Activated CD4-positive, alpha-beta T cell treated with anti-CD3 and anti-CD28 coated beads, Interleukin-2, amount 10 ng/mL, durations not matched to agents 7 days and 5 days (primary cell): Measurements from ENCODE around the gene CNGB1. TPM values are rescaled to one million over a fixed set of nuclear protein-coding genes. Genes with fewer than 3 reads are reported as not detected.

Source experiments
- CTCF ChIA-PET: fragments of 350-600 bp; sonication (Branson Sonifier 250); formaldehyde crosslinking; loops from one replicate; lab custom pipeline; 2021; ENCODE audit warnings: antibody characterized with exemption; lab: Charles Lee
- POLR2A ChIA-PET: fragments of 350-600 bp; sonication (Branson Sonifier 250); formaldehyde crosslinking; loops from one replicate; lab custom pipeline; 2021; ENCODE audit warnings: antibody characterized with exemption; lab: Charles Lee
- DNase-seq: peaks from one replicate; pipeline ENCODE4 v3.0.0-alpha.2; 2020
- H3K27ac Mint-ChIP-seq: one replicate; pipeline ENCODE4 v1.8.0; 2021; ENCODE audit warnings: mild to moderate bottlenecking, moderate library complexity, mixed read lengths
- H3K27me3 Mint-ChIP-seq: one replicate; pipeline ENCODE4 v1.8.0; 2021; ENCODE audit warnings: mixed read lengths
- H3K36me3 Mint-ChIP-seq: one replicate; pipeline ENCODE4 v1.8.0; 2021; ENCODE audit warnings: low read depth, mixed read lengths
- H3K4me1 Mint-ChIP-seq: one replicate; pipeline ENCODE4 v1.8.0; 2021; ENCODE audit warnings: mixed read lengths
- H3K4me3 Mint-ChIP-seq: one replicate; pipeline ENCODE4 v1.8.0; 2021; ENCODE audit warnings: mild to moderate bottlenecking, moderate library complexity, mixed read lengths
- H3K9me3 Mint-ChIP-seq: one replicate; pipeline ENCODE4 v1.8.0; 2021; ENCODE audit warnings: mixed read lengths
- total RNA-seq, 2 experiments: library from RNA; stranded (reverse); gene quantifications; one replicate each; pipeline ENCODE4 v1.2.3, GENCODE V29; 2021

Gene CNGB1
- total RNA-seq, 2 experiments from 2014 or later: not detected

GRCh38 chr16:57889960-57890751 is 80.8 kb downstream of the CNGB1 start:
- Mint-ChIP-seq H3K27me3 (peaks cover 27% of the 10 kb centered on the region), H3K27ac (no peak overlapping the region), H3K4me3 (no peak overlapping the region), H3K9me3 (no peaks in the 10 kb centered on the region), H3K4me1 (peaks cover 11% of the 10 kb centered on the region), H3K36me3 (no peaks in the 10 kb centered on the region)
- no peak for DNase-seq
- CTCF ChIA-PET: interaction anchor here (0.5 kb wide), 1 partner anchor 972 kb away, joined by 4 read pairs; no protein-coding TSS in a partner anchor
- POLR2A ChIA-PET: no interaction called here

GRCh38 chr16:57889522-57889921 is 81.4 kb downstream of the CNGB1 start:
- H3K27me3 Mint-ChIP-seq: peaks cover 33% of the 10 kb centered on the region
- H3K36me3 Mint-ChIP-seq: no peaks in the 10 kb centered on the region
- H3K4me1 Mint-ChIP-seq: peaks cover 6% of the 10 kb centered on the region
- H3K27ac Mint-ChIP-seq: no peak overlapping the region
- H3K4me3 Mint-ChIP-seq: no peak overlapping the region
- no peak for DNase-seq
- ChIA-PET CTCF (interaction anchor here (0.8 to 1.1 kb wide), 2 partner anchors 25 to 208 kb away, joined by 3 read pairs; no protein-coding TSS in a partner anchor), POLR2A (no interaction called here)
- H3K9me3 Mint-ChIP-seq: no peaks in the 10 kb centered on the region

- Mint-ChIP-seq H3K4me3 (no peak overlapping the region), H3K27me3 (peaks cover 37% of the 10 kb centered on the region), H3K27ac (no peak overlapping the region), H3K4me1 (peaks cover 3% of the 10 kb centered on the region), H3K36me3 (no peaks in the 10 kb centered on the region), H3K9me3 (no peaks in the 10 kb centered on the region)
- DNase-seq: no peak
- ChIA-PET CTCF (interaction anchor here (0.8 to 1.1 kb wide), 2 partner anchors 26 to 208 kb away, joined by 3 read pairs; no protein-coding TSS in a partner anchor), POLR2A (no interaction called here)
Observed at GRCh38 chr16:57889111-57889510, 81.8 kb downstream of the CNGB1 start.

- Mint-ChIP-seq H3K4me1 (peaks cover 2% of the 10 kb centered on the region), H3K27ac (no peak overlapping the region), H3K4me3 (no peak overlapping the region), H3K27me3 (peaks cover 43% of the 10 kb centered on the region), H3K36me3 (no peaks in the 10 kb centered on the region), H3K9me3 (no peaks in the 10 kb centered on the region)
- DNase-seq: no peak
- POLR2A ChIA-PET: no interaction called here
- CTCF ChIA-PET: no interaction called here
Observed at GRCh38 chr16:57888128-57888527, 82.8 kb downstream of the CNGB1 start.

- Mint-ChIP-seq H3K36me3 (no peaks in the 10 kb centered on the region), H3K27me3 (peaks cover 46% of the 10 kb centered on the region), H3K4me1 (peaks cover 2% of the 10 kb centered on the region), H3K4me3 (no peak overlapping the region), H3K9me3 (no peaks in the 10 kb centered on the region), H3K27ac (no peak overlapping the region)
- ChIA-PET POLR2A (no interaction called here), CTCF (no interaction called here)
- DNase-seq: no peak
Observed at GRCh38 chr16:57887711-57888110, 83.2 kb downstream of the CNGB1 start.

- POLR2A ChIA-PET: no interaction called here
- H3K27ac Mint-ChIP-seq: no peak overlapping the region
- CTCF ChIA-PET: no interaction called here
Observed at GRCh38 chr16:57886427-57886826, 84.5 kb downstream of the CNGB1 start.

GRCh38 chr16:57884655-57885133 is 86.2 kb downstream of the CNGB1 start:
- no peak for DNase-seq
- Mint-ChIP-seq H3K36me3 (no peaks in the 10 kb centered on the region), H3K9me3 (no peaks in the 10 kb centered on the region), H3K4me1 (peaks cover 2% of the 10 kb centered on the region), H3K27ac (no peak overlapping the region), H3K27me3 (peaks cover 54% of the 10 kb centered on the region), H3K4me3 (no peak overlapping the region)
- POLR2A ChIA-PET: no interaction called here
- CTCF ChIA-PET: no interaction called here

More at GRCh38 chr16:57886427-57886826, 84.5 kb downstream of the CNGB1 start:
- H3K36me3 Mint-ChIP-seq: no peaks in the 10 kb centered on the region
- peaks cover 2% of the 10 kb centered on the region for H3K4me1 Mint-ChIP-seq
- peaks cover 54% of the 10 kb centered on the region for H3K27me3 Mint-ChIP-seq
- no peaks in the 10 kb centered on the region for H3K9me3 Mint-ChIP-seq
- no peak for DNase-seq
- no peak overlapping the region for H3K4me3 Mint-ChIP-seq

GRCh38 chr16:57883953-57884654 is 86.8 kb downstream of the CNGB1 start:
- peaks cover 54% of the 10 kb centered on the region for H3K27me3 Mint-ChIP-seq
- CTCF ChIA-PET: interaction anchor here (0.9 to 1.0 kb wide), 2 partner anchors 8 to 21 kb away, joined by 3 read pairs; no protein-coding TSS in a partner anchor
- H3K4me3 Mint-ChIP-seq: no peak overlapping the region
- H3K27ac Mint-ChIP-seq: no peak overlapping the region
- H3K36me3 Mint-ChIP-seq: no peaks in the 10 kb centered on the region
- no peak for DNase-seq
- H3K9me3 Mint-ChIP-seq: no peaks in the 10 kb centered on the region
- POLR2A ChIA-PET: interaction anchor here (0.6 kb wide), 1 partner anchor 257 kb away, joined by 3 read pairs; no protein-coding TSS in a partner anchor
- H3K4me1 Mint-ChIP-seq: peaks cover 2% of the 10 kb centered on the region

- ChIA-PET CTCF (interaction anchor here (0.9 to 2.0 kb wide), 3 partner anchors 9 to 20 kb away, joined by 3 to 9 read pairs (median 3); no protein-coding TSS in a partner anchor), POLR2A (no interaction called here)
- no peaks in the 10 kb centered on the region for H3K36me3 Mint-ChIP-seq
- peaks cover 56% of the 10 kb centered on the region for H3K27me3 Mint-ChIP-seq
- H3K27ac Mint-ChIP-seq: no peak overlapping the region
- H3K4me1 Mint-ChIP-seq: peaks cover 2% of the 10 kb centered on the region
- no peaks in the 10 kb centered on the region for H3K9me3 Mint-ChIP-seq
- H3K4me3 Mint-ChIP-seq: no peak overlapping the region
- no peak for DNase-seq
Observed at GRCh38 chr16:57883480-57883879, 87.4 kb downstream of the CNGB1 start.

GRCh38 chr16:57882792-57883191 is 88.1 kb downstream of the CNGB1 start:
- no peak for DNase-seq
- ChIA-PET POLR2A (no interaction called here), CTCF (interaction anchor here (1.0 to 2.0 kb wide), 2 partner anchors 16 to 19 kb away, joined by 3 to 9 read pairs; no protein-coding TSS in a partner anchor)
- H3K9me3 Mint-ChIP-seq: no peaks in the 10 kb centered on the region
- no peaks in the 10 kb centered on the region for H3K36me3 Mint-ChIP-seq
- H3K4me1 Mint-ChIP-seq: peaks cover 2% of the 10 kb centered on the region
- H3K27me3 Mint-ChIP-seq: peaks cover 54% of the 10 kb centered on the region
- H3K27ac Mint-ChIP-seq: no peak overlapping the region
- no peak overlapping the region for H3K4me3 Mint-ChIP-seq

- CTCF ChIA-PET: interaction anchor here (0.6 to 2.0 kb wide), 2 partner anchors 17 to 74 kb away, joined by 3 to 9 read pairs; no protein-coding TSS in a partner anchor
- no peaks in the 10 kb centered on the region for H3K9me3 Mint-ChIP-seq
- peaks cover 2% of the 10 kb centered on the region for H3K4me1 Mint-ChIP-seq
- H3K4me3 Mint-ChIP-seq: no peak overlapping the region
- H3K27ac Mint-ChIP-seq: no peak overlapping the region
- H3K27me3 Mint-ChIP-seq: peaks cover 51% of the 10 kb centered on the region
- no peak for DNase-seq
- H3K36me3 Mint-ChIP-seq: no peaks in the 10 kb centered on the region
- POLR2A ChIA-PET: no interaction called here
Observed at GRCh38 chr16:57882206-57882605, 88.7 kb downstream of the CNGB1 start.

GRCh38 chr16:57878586-57878985 is 92.3 kb downstream of the CNGB1 start:
- peaks cover 4% of the 10 kb centered on the region for H3K4me1 Mint-ChIP-seq
- no peaks in the 10 kb centered on the region for H3K36me3 Mint-ChIP-seq
- H3K27me3 Mint-ChIP-seq: peaks cover 34% of the 10 kb centered on the region
- no peak overlapping the region for H3K27ac Mint-ChIP-seq
- ChIA-PET CTCF (interaction anchor here (0.6 kb wide), 1 partner anchor 122 kb away, joined by 3 read pairs; no protein-coding TSS in a partner anchor), POLR2A (no interaction called here)
- no peaks in the 10 kb centered on the region for H3K9me3 Mint-ChIP-seq
- no peak overlapping the region for H3K4me3 Mint-ChIP-seq
- DNase-seq: no peak
